Vagina (tissue), 2 donors: ENCODE results near the gene ELMO3.

ENCODE experiments used
- POLR2A ChIP-seq, 2 donors: fragments of 450-650 bp; IDR thresholded peaks; one replicate each; pipeline ENCODE4 v1.6.1; 2017; ENCODE audit warnings: antibody characterized with exemption in 2 of 2, mild to moderate bottlenecking in 2 of 2, moderate library complexity in 2 of 2
- POLR2AphosphoS5 ChIP-seq, 2 donors: sonication (generic); formaldehyde crosslinking; IDR thresholded peaks; one replicate each; pipeline ENCODE4 v1.9.0; 2017; ENCODE audit warnings: antibody characterized with exemption in 2 of 2, mild to moderate bottlenecking in 2 of 2, low read depth in 1 of 2; ENCODE audit not compliant: insufficient read depth in 1 of 2
- TF ChIP-seq, protein P1 (sequence below), 3 experiments: fragments of 450-650 bp in 2 of 3; fragments of 200-600 bp in 1 of 3; sonication (generic) in 1 of 3; IDR thresholded peaks; one replicate each; pipeline ENCODE4 v1.5.1; 2017 to 2019; ENCODE audit warnings: antibody characterized with exemption in 3 of 3, mild to moderate bottlenecking in 2 of 3, moderate library complexity in 2 of 3

- TF ChIP-seq, protein P1, sequence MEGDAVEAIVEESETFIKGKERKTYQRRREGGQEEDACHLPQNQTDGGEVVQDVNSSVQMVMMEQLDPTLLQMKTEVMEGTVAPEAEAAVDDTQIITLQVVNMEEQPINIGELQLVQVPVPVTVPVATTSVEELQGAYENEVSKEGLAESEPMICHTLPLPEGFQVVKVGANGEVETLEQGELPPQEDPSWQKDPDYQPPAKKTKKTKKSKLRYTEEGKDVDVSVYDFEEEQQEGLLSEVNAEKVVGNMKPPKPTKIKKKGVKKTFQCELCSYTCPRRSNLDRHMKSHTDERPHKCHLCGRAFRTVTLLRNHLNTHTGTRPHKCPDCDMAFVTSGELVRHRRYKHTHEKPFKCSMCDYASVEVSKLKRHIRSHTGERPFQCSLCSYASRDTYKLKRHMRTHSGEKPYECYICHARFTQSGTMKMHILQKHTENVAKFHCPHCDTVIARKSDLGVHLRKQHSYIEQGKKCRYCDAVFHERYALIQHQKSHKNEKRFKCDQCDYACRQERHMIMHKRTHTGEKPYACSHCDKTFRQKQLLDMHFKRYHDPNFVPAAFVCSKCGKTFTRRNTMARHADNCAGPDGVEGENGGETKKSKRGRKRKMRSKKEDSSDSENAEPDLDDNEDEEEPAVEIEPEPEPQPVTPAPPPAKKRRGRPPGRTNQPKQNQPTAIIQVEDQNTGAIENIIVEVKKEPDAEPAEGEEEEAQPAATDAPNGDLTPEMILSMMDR (IDR thresholded peaks at IDR 0.05), result no peak
- no peak for TF ChIP-seq POLR2AphosphoS5 (IDR thresholded peaks at IDR 0.05; ENCODE audit: insufficient read depth in 1 of 2, low read depth in 1 of 2)
- no peak for TF ChIP-seq POLR2A (IDR thresholded peaks at IDR 0.05)
Observed at GRCh38 chr16:67196881-67197280, 2.0 kb upstream of the ELMO3 start.
